Measurements from ENCODE around the gene MPPED2. TPM values are rescaled to one million over a fixed set of nuclear protein-coding genes. Genes with fewer than 3 reads are reported as not detected.

MPPED2 gene
- total and polyA plus RNA-seq, 2 of the 13 experiments (the other 11 are each of a cell fraction or from before 2014, with no cell fraction given) = not detected

DNA sequence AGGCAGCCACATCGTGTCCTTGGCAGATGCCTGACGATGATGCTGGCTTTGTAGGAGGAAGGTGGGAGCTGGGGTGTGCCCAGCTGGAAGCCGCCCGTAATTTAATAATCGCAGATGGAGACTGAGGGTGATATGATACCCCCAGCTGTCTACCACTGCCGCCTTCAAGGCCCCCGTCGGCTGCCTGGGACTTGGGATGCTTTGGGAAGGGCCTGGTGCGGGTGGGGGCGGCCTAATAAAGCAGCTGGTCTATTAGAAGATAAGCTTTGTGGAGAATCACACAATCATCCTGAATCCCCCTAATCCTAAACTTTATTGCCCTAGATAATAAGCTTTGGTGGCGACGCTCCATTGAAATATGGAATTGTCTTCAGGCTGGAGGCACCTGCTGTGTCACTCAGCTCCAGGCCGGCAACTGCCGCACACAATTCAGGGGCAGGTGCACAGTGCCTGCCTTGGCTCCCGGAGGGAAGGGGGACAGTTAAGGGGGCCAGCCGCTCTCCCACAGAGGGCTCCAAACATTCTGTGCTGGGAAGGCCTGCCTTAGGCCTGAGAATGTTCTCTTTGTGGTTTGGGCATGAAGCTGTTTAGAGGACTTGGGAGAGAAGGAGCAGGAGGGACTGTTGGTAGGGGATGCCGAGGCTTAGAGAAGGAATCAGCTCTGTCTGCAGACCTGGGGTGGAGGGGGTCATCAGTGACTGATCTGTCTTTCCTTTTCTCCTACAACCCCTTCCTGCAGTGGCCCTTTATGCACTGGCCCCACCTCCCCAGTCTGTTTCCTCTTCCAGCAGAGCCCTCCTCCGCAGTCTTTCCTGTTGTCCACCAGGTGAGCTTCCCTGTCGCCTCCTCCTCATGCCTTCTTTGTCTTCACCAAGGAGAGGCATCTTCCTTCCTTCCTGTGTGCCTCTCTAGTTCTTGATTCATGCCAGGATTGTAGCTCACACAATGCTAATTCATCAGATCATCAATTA lies 198.0 kb downstream of the MPPED2 start (continued):
- TF ChIP-seq, protein P1, sequence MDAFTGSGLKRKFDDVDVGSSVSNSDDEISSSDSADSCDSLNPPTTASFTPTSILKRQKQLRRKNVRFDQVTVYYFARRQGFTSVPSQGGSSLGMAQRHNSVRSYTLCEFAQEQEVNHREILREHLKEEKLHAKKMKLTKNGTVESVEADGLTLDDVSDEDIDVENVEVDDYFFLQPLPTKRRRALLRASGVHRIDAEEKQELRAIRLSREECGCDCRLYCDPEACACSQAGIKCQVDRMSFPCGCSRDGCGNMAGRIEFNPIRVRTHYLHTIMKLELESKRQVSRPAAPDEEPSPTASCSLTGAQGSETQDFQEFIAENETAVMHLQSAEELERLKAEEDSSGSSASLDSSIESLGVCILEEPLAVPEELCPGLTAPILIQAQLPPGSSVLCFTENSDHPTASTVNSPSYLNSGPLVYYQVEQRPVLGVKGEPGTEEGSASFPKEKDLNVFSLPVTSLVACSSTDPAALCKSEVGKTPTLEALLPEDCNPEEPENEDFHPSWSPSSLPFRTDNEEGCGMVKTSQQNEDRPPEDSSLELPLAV (CRISPR knock-in tag; conservative IDR thresholded peaks at IDR 0.05; ENCODE audit: low read depth) = no peak
- TF ChIP-seq ZMYM2 (CRISPR knock-in tag; IDR thresholded peaks at IDR 0.05) = no peak

DNA sequence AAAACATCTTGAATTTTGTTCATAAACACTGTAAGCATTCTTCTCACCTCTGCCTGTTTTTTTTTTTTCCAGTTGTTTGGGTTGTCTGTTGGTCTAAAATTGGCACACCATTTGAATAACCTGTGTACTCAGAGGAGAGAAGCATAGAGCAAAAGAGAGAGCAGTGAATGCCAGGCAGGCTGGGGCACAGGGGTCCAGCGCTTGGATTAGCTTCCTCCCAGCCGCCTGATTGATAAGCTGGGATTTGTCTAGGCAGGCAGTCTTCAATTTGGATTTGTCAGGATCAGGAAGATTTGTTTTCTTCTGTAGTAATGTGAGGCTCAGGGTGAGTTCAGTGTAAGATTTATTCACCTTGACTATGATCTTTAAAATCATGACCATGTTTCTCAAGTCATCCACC lies 204.3 kb downstream of the MPPED2 start:
- ATAC-seq = no peak
- H3K36me3 ChIP-seq (replicated peaks in 1 of 2; ENCODE audit: control insufficient read depth in 1 of 2, insufficient read depth in 2 of 2, low read length in 2 of 2) = no peaks in the 10 kb centered on the region
- no peaks in the 10 kb centered on the region for H4K20me1 ChIP-seq (ENCODE audit: insufficient read depth, low read length)
- in situ Hi-C loops (cut with HindIII; ENCODE audit: extremely low pct_ligation_motif_present, low pct_unique_long_range_greater_than_20kb) = no loop called here
- no peak overlapping the region for H3K9ac ChIP-seq (ENCODE audit: insufficient read depth, low read depth, low read length)
- DNase-seq (ENCODE audit: low spot score) = no peak
- no peak for FAIRE-seq
- no peaks in the 10 kb centered on the region for H3K4me1 ChIP-seq (ENCODE audit: insufficient read depth, low read length)
- BruUV-seq (replicated peaks) = no TSS peak
- no peaks in the 10 kb centered on the region for H3K79me2 ChIP-seq (ENCODE audit: insufficient read depth, low read length)
- intact Hi-C loops (cut with micrococcal nuclease; ENCODE audit: unreplicated experiment) = no loop called here
- TF ChIP-seq ZNF878 (CRISPR knock-in tag; IDR thresholded peaks at IDR 0.05) (no peak), ZNF274 (CRISPR knock-in tag; IDR thresholded peaks at IDR 0.05) (no peak), IKZF1 (IDR thresholded peaks at IDR 0.05) (no peak), ZNF563 (CRISPR knock-in tag; IDR thresholded peaks at IDR 0.05) (no peak), CENPX (CRISPR knock-in tag; IDR thresholded peaks at IDR 0.05) (no peak), ARNT2 (CRISPR knock-in tag; IDR thresholded peaks at IDR 0.05; ENCODE audit: low read depth) (no peak), HHEX (CRISPR knock-in tag; IDR thresholded peaks at IDR 0.05) (no peak), RAD51 (IDR thresholded peaks at IDR 0.05; ENCODE audit: borderline replicate concordance) (no peak), RFX3 (CRISPR knock-in tag; IDR thresholded peaks at IDR 0.05) (no peak), ZNF713 (CRISPR knock-in tag; IDR thresholded peaks at IDR 0.05) (no peak)
- TF ChIP-seq, protein P2, sequence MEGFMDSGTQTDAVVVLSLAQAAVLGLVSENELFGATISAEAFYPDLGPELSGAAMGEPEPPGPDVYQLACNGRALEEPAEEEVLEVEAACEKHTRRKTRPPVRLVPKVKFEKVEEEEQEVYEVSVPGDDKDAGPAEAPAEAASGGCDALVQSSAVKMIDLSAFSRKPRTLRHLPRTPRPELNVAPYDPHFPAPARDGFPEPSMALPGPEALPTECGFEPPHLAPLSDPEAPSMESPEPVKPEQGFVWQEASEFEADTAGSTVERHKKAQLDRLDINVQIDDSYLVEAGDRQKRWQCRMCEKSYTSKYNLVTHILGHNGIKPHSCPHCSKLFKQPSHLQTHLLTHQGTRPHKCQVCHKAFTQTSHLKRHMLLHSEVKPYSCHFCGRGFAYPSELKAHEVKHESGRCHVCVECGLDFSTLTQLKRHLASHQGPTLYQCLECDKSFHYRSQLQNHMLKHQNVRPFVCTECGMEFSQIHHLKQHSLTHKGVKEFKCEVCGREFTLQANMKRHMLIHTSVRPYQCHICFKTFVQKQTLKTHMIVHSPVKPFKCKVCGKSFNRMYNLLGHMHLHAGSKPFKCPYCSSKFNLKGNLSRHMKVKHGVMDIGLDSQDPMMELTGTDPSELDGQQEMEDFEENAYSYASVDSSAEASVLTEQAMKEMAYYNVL (CRISPR knock-in tag; IDR thresholded peaks at IDR 0.05; ENCODE audit: borderline replicate concordance) = no peak
- TF ChIP-seq, protein P3, sequence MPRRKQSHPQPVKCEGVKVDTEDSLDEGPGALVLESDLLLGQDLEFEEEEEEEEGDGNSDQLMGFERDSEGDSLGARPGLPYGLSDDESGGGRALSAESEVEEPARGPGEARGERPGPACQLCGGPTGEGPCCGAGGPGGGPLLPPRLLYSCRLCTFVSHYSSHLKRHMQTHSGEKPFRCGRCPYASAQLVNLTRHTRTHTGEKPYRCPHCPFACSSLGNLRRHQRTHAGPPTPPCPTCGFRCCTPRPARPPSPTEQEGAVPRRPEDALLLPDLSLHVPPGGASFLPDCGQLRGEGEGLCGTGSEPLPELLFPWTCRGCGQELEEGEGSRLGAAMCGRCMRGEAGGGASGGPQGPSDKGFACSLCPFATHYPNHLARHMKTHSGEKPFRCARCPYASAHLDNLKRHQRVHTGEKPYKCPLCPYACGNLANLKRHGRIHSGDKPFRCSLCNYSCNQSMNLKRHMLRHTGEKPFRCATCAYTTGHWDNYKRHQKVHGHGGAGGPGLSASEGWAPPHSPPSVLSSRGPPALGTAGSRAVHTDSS (CRISPR knock-in tag; conservative IDR thresholded peaks at IDR 0.05) = no peak
- H2AFZ ChIP-seq (ENCODE audit: low read length) = no peak overlapping the region
- ChIA-PET POLR2A (no interaction called here), CTCF (ENCODE audit: low intra/inter-chr PET ratio, low total read pairs) (no interaction called here)
- no peaks in the 10 kb centered on the region for H3K9me3 ChIP-seq (ENCODE audit: low read length)
- H3K4me2 ChIP-seq (ENCODE audit: low read depth, low read length) = no peak overlapping the region
- no peaks in the 10 kb centered on the region for H3K27me3 ChIP-seq (ENCODE audit: control insufficient read depth in 1 of 2, insufficient read depth in 2 of 2, low read length in 2 of 2)
- WGBS (ENCODE audit: low lambda C conversion rate) = 55% methylated on average over 2 of the region's 2 CpGs
- H3K27ac ChIP-seq (ENCODE audit: extremely low read length, insufficient read depth, low read length) = no peak overlapping the region
- no peak overlapping the region for H3K4me3 ChIP-seq (replicated peaks in 1 of 3; ENCODE audit: insufficient read depth in 1 of 3, low read depth in 2 of 3, low read length in 3 of 3)
